Measurements from ENCODE around the gene CCDC127.
"Not testable (repeated sequence)": the region's sequence is repeated elsewhere in the genome, so short reads cannot be mapped to it uniquely, and the experiment has no call there.

The CCDC127 gene

DNA sequence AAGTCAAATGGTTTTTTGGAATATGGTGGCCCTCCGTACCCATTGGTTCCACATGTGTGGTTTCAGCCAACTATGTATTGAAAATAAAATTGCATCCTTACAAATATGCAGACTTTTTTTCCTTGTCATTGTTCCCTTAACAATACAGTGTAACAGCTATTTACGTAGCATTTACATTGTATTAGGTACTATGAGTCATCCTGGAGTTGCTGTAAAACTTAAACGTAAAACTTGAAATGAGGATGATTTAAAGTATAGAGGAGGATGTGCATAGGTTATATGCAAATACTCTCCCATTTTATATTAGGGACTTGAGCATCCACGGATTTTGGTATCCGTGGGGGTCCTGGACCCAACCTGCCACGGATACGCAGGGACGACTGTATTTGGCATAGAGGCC lies 16.5 kb upstream of the CCDC127 start:
- Histone ChIP-seq H4K20me1 (ENCODE audit: control insufficient read depth, insufficient read depth, low read depth, low read length) (peaks cover 3% of the 10 kb centered on the region; the same call in 1 of the 2 replicates), H3K4me1 (ENCODE audit: control insufficient read depth, low read length) (no peaks in the 10 kb centered on the region), H3K4me3 (ENCODE audit: low read length) (no peak overlapping the region), H3K27ac (ENCODE audit: low read depth, low read length) (no peak overlapping the region), H3K36me3 (ENCODE audit: control insufficient read depth, low read length) (peaks cover 74% of the 10 kb centered on the region), H3K79me2 (ENCODE audit: control insufficient read depth, low read length) (no peaks in the 10 kb centered on the region; the same call in 1 of the 2 replicates), H3F3A (ENCODE audit: control insufficient read depth, insufficient read depth) (no peaks in the 10 kb centered on the region), H3K9me2 (replicated peaks; ENCODE audit: control insufficient read depth, low read length) (no peaks in the 10 kb centered on the region), H3K27me3 (ENCODE audit: control insufficient read depth, low read length) (no peaks in the 10 kb centered on the region), H3K4me2 (ENCODE audit: low read length) (no peak overlapping the region), H3K9me3 (ENCODE audit: control insufficient read depth, insufficient read depth, low read length) (no peaks in the 10 kb centered on the region)
- TF ChIP-seq, protein P1, sequence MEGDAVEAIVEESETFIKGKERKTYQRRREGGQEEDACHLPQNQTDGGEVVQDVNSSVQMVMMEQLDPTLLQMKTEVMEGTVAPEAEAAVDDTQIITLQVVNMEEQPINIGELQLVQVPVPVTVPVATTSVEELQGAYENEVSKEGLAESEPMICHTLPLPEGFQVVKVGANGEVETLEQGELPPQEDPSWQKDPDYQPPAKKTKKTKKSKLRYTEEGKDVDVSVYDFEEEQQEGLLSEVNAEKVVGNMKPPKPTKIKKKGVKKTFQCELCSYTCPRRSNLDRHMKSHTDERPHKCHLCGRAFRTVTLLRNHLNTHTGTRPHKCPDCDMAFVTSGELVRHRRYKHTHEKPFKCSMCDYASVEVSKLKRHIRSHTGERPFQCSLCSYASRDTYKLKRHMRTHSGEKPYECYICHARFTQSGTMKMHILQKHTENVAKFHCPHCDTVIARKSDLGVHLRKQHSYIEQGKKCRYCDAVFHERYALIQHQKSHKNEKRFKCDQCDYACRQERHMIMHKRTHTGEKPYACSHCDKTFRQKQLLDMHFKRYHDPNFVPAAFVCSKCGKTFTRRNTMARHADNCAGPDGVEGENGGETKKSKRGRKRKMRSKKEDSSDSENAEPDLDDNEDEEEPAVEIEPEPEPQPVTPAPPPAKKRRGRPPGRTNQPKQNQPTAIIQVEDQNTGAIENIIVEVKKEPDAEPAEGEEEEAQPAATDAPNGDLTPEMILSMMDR (IDR thresholded peaks at IDR 0.05; ENCODE audit: low read depth, low read length, poor library complexity, severe bottlenecking) = no peak
- TF ChIP-seq EZH2phosphoT487 (IDR thresholded peaks at IDR 0.05; ENCODE audit: borderline replicate concordance, low read length) = no peak

DNA sequence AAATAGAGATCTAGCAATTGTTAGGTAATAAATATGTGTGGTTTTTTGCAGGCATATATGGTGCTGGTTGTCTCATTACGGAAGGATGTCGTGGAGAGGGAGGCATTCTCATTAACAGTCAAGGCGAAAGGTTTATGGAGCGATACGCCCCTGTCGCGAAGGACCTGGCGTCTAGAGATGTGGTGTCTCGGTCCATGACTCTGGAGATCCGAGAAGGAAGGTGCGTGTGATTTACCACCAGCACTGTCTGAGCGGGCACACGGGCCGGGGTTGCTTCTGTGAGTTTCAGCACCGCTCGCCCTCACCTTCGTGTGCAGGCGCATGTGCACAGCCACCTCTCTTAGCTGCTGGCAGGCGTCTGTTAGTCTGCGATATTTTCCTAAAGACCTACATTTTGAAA lies 15.5 kb upstream of the CCDC127 start:
- not testable (repeated sequence) for H3F3A ChIP-seq (ENCODE audit: control insufficient read depth, insufficient read depth); H3K27me3 ChIP-seq (ENCODE audit: control insufficient read depth, low read length); H3K27ac ChIP-seq (ENCODE audit: low read depth, low read length); H3K4me1 ChIP-seq (ENCODE audit: control insufficient read depth, low read length); H3K4me3 ChIP-seq (ENCODE audit: low read length); H3K4me2 ChIP-seq (ENCODE audit: low read length); H3K79me2 ChIP-seq (ENCODE audit: control insufficient read depth, low read length); H3K9me3 ChIP-seq (ENCODE audit: control insufficient read depth, insufficient read depth, low read length); H3K9me2 ChIP-seq (replicated peaks; ENCODE audit: control insufficient read depth, low read length); H4K20me1 ChIP-seq (ENCODE audit: control insufficient read depth, insufficient read depth, low read depth, low read length)
- H3K36me3 ChIP-seq (ENCODE audit: control insufficient read depth, low read length) = peaks cover 80% of the 10 kb centered on the region

DNA sequence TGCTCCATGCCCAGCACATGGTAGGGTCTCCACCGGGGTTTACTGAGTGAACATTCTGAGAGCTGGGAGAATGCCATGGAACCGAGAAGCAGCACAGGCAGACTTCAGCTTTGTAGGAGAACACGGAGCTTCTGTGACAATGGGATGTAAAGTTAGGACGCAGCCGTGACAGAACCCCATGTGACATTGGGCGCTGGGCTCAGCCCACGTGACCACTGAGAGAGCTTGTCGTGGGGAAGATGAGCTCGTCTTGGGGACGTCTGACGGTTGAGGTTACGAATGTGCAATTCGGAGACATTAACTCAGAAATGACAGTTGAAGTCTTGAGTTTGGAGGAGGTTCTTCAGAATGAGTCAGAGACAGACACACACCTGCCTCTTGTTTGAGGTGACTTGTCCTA lies 13.7 kb upstream of the CCDC127 start:
- H3K27me3 ChIP-seq (ENCODE audit: control insufficient read depth, low read length) = no peaks in the 10 kb centered on the region
- H3K4me1 ChIP-seq (ENCODE audit: control insufficient read depth, low read length) = no peaks in the 10 kb centered on the region
- H3F3A ChIP-seq (ENCODE audit: control insufficient read depth, insufficient read depth) = no peaks in the 10 kb centered on the region
- H3K36me3 ChIP-seq (ENCODE audit: control insufficient read depth, low read length) = peaks cover 83% of the 10 kb centered on the region
- peaks cover 7% of the 10 kb centered on the region; the same call in 1 of the 2 replicates for H4K20me1 ChIP-seq (ENCODE audit: control insufficient read depth, insufficient read depth, low read depth, low read length)
- TF ChIP-seq EZH2phosphoT487 (IDR thresholded peaks at IDR 0.05; ENCODE audit: borderline replicate concordance, low read length) = no peak
- TF ChIP-seq, protein P1 (IDR thresholded peaks at IDR 0.05; ENCODE audit: low read depth, low read length, poor library complexity, severe bottlenecking) = no peak
- H3K9me3 ChIP-seq (ENCODE audit: control insufficient read depth, insufficient read depth, low read length) = no peaks in the 10 kb centered on the region
- H3K4me2 ChIP-seq (ENCODE audit: low read length) = no peak overlapping the region
- no peak overlapping the region for H3K27ac ChIP-seq (ENCODE audit: low read depth, low read length)
- H3K79me2 ChIP-seq (ENCODE audit: control insufficient read depth, low read length) = no peaks in the 10 kb centered on the region; the same call in 1 of the 2 replicates
- H3K4me3 ChIP-seq (ENCODE audit: low read length) = no peak overlapping the region
- H3K9me2 ChIP-seq (replicated peaks; ENCODE audit: control insufficient read depth, low read length) = no peaks in the 10 kb centered on the region

DNA sequence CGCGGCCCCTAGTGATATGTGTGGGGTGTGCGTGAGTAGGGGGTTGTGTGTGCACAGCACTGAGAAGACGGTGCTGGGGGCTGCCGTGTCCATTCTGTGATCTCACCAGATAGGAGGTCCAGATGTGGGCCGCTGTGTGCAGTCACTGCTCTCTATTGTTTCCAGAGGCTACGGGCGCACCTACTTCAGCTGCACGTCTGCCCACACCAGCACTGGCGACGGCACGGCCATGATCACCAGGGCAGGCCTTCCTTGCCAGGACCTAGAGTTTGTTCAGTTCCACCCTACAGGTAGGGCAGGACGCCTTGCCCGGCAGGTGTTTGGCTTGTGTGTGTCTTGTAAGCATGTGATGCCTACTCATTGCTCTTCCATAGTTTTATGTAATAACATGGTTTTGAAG lies 12.8 kb upstream of the CCDC127 start:
- TF ChIP-seq EZH2phosphoT487 (IDR thresholded peaks at IDR 0.05; ENCODE audit: borderline replicate concordance, low read length) = no peak
- TF ChIP-seq, protein P1 (IDR thresholded peaks at IDR 0.05; ENCODE audit: low read depth, low read length, poor library complexity, severe bottlenecking) = no peak
- no peaks in the 10 kb centered on the region for H3F3A ChIP-seq (ENCODE audit: control insufficient read depth, insufficient read depth)
- H3K9me3 ChIP-seq (ENCODE audit: control insufficient read depth, insufficient read depth, low read length) = no peaks in the 10 kb centered on the region
- H3K36me3 ChIP-seq (ENCODE audit: control insufficient read depth, low read length) = peaks cover 84% of the 10 kb centered on the region
- H4K20me1 ChIP-seq (ENCODE audit: control insufficient read depth, insufficient read depth, low read depth, low read length) = peaks cover 7% of the 10 kb centered on the region; the same call in 1 of the 2 replicates
- H3K4me1 ChIP-seq (ENCODE audit: control insufficient read depth, low read length) = no peaks in the 10 kb centered on the region
- H3K27me3 ChIP-seq (ENCODE audit: control insufficient read depth, low read length) = no peaks in the 10 kb centered on the region
- H3K27ac ChIP-seq (ENCODE audit: low read depth, low read length) = no peak overlapping the region
- no peak overlapping the region for H3K4me3 ChIP-seq (ENCODE audit: low read length)
- H3K4me2 ChIP-seq (ENCODE audit: low read length) = no peak overlapping the region
- no peaks in the 10 kb centered on the region; the same call in 1 of the 2 replicates for H3K79me2 ChIP-seq (ENCODE audit: control insufficient read depth, low read length)
- H3K9me2 ChIP-seq (replicated peaks; ENCODE audit: control insufficient read depth, low read length) = no peaks in the 10 kb centered on the region

Measured in DOHH2 (cell line).